Medulla oblongata (tissue), 1 donor: ENCODE measurements around the gene GRHL3.
A peak's percentile ranks its signal among the peaks of the same experiment; 100 is the strongest.

Experiments used
- DNase-seq: peaks from one replicate; pipeline ENCODE4 v3.0.0-alpha.2; 2015; ENCODE audit errors: extremely low spot score

GRHL3 gene

GRCh38 chr1:24373044-24373443, 53.9 kb downstream of the GRHL3 start:
- DNase-seq, result no peak

DNA sequence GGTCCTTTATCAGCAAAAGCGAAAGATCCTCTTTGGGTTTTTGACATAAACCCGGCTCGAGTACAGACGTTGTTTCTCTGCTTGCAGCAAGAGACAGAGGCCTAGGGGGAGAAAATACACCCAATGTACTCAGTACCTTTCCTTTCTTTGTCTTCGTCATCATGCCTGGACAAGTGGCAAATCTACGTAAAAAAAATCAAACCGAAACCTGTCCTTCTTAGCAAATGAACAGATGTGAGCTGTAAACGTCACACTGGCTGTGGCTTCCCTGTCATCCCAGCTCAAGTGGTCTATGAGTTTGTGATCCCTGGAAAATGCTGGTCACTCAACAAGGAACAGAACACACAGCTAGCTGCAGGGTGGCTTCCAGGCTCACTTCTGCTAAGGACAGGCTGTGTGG, 54.6 kb downstream of the GRHL3 start:
- no peak for DNase-seq

GRCh38 chr1:24374891-24375786, 56.0 kb downstream of the GRHL3 start:
- DNase-seq, result no peak

DNA sequence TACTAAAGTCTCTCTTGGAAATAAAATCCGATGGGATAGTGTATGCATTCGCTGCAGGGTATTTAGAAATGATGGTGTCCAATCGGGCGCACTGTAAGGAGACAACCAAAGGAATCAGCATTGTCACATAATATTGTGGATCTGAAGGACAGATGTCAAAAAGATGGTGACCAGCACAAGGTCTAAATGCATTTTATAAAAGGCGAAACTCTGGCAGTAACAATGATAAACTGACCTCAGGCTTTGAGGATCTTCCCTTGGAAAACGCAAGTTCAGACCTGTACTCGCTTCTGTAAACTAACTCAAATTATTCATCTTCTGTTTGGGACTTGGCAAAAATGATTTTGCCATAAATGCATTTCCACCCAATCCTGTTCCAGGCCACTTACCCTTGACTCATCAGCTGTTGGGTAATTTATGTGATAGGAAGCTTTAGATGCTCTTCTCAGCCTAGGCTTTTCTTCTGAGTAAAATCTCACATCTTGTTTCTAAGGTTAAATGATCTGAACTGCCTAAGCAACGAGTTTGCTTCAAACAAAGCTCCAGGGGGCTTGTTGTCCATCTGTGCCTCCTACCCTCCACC, 60.7 kb downstream of the GRHL3 start:
- no peak for DNase-seq

DNA sequence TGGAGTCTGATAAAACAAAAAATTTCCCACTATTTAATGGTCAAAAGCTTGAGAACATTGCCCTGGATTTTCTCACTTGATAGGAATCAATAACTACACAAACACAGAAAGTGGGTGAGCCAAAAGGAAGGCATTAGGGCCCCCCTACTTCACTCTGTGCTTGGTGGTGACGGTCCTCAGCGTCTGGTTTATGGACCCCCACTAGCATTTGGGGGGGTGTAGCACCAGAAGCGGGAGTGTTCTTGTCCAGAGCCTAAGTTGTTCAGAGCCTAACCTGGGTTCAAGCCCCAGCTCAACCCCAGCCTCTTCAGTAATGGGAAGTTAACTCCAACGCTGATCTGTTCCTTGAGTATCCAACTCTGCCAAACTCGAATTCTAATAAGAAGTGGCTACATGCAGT, 61.4 kb downstream of the GRHL3 start:
- DNase-seq, result no peak

- no peak for DNase-seq
These were observed 62.1 kb downstream of the GRHL3 start for GRCh38 chr1:24381256-24381655.

DNA sequence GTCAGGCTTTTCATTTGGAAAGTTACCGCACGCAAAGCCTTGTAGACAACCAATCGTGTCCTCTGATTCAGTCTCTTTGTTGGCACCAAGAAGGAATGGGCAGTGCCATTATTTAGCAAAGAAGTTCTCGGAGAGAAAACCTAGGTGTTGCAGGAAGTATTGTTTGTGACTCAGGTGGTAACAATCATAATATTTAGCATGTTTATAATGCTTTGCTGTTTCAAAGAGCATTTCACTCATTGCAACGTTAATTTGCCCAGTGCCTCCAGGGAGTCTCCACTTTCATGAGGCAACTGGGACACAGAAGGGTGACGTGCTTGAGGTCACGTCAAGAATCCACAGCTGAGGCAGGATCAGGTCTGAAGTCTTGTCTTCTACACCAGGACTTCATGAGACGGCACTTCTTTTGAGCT, 63.0 kb downstream of the GRHL3 start:
- DNase-seq, result no peak

DNA sequence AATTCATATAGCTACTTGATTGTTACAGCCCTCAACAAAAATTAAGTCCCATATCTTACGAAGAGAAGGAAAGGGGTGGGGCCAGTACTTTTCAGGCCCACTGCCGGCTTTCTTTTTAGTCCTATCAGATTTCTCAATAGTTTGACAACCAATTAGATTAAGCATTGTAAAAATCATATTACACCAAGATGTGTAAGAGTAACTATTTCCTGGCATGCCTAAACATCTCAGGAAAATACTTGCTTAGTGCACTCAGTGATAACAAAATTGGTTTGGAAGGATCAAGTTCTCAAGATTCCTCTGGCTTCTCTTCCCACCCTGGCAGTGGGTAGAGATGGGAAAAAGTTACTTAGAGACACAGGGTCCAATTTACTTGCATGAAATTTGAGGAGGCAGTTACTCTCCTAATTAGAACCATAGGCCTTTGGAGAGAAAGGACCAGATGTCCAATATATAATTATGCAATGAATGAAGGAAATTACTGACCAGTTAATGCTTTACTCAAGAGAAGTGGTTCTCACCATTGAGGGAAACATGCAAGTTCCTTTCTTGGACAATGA, 64.3 kb downstream of the GRHL3 start:
- DNase-seq, result no peak

- no peak for DNase-seq
These were observed 65.3 kb downstream of the GRHL3 start for GRCh38 chr1:24384251-24385090.

DNA sequence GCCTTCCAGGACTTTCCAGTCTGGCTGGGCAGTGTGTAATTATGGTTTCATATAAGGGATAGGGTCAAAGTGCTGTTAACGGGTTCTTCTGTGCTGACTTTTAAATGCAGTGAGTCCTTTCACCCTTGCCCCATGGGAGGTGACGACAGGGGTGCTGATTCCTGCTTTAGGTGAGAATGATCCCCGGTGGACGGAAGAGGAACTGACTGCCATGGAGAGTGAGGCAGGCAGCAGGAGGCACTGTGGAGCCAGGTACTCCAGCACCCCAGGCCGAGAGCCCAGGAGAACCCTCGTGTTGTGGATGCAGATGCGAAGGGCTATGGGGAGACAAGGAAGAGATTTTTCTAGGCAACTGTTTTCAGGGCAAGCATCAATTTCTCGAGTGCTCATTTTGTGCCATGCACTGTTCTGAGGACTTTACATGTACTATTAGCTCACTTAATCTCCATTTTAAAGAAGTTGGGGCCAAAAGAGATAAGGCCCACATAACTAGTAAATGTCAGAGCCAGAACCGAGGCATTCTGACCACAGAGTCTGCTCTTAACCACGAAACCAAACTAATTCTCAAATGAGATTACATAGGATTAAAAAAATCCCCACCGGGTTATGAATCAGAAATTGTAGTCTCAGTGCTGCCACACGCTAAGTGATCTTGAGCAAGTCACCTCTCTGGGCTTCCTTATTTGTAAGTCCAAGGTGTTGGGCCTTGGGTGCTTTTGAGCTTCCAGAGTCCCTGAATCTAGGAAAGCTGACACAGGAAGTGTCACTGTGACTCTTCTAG, 66.2 kb downstream of the GRHL3 start:
- DNase-seq, result no peak

GRCh38 chr1:24386241-24386640, 67.1 kb downstream of the GRHL3 start:
- peak; percentile 43 for DNase-seq

DNA sequence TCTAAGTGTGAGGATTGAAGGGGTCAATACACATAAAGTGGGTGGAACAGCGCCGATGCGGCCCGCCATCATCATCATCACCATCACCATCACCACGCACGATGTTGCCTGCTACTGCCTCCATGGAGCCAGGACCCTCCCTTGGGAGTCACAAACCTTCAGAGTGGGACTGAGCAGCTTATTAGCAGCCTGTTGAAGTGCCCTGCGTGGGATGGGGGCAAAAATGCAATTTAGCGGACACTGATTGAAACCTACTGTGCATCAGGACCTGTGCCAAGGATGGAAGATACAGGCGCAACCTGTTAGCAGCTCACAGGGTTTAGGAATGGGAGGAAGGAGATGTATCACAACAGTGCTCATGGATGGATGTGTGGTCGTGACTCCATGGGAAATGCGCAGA, 67.8 kb downstream of the GRHL3 start:
- no peak for DNase-seq

DNA sequence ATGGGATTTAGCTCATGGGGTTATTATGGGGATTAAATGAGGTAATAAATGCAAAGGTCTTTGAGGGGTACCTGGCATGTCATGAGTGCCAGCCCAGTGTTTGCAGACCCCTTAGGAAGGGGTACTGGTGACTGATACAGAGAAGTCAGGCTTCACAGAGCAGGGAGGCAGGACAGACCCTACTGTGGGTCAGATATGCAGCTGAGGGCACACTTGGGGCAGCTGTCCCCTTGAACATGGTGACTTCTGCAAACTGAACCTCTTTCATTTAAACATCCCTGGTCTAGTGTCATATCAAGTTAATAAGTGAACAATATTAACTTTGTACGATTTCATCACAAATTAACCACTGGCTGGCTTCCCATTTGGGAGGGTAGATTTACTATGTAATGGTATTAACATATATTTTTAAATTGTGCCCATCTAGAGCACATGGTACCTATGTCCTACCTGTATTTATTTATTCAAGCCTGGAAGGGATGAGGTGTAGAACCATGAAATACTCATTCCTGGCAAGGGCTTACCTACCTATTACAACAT, 68.5 kb downstream of the GRHL3 start:
- no peak for DNase-seq

DNA sequence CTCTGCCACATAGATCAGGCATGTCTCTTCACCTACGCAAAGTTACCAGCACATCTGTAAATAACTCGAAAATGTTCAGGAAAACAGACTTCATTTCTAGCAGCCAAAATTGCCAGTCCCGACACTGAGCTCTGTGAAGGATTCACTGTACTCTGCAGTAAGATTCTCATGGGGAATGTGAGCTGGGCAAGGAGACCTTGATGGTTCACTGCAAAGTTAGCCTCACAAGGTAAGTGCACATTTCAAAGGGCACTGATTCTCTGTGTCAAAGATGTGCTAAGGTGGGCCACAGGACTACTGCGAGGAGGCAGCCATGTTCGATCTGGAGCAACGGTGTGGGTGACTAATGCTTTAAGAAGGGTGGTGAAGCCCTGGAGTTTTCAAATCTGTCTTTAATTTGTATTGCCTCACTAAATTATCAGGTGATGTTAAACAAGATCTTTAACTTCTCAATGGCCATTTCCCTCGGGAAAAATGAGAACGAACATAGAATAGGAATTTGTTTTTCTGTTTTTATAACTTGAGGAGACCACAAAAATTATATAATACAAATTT, 69.3 kb downstream of the GRHL3 start:
- DNase-seq, result no peak

DNA sequence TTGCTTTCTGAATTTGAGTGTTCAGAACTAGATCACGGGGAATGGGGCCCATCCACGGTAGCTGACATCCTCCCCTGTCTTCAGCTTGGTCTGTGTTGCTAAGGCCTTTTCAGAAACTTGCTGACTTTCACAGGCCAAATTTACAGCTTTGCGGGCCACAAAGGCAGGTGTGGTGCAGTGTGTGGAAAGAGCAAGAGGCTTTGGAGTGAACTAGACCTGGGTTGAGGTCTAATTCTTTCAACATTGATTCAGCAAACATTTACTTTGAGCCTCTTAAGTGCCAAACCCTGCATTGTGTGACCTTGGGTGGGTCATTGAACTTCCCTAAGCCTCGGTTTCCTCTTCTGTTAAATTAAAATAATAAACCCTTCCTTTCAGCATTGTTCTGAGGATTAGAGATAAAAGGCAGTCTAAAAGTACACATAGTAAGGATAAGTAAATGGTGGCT, 70.1 kb downstream of the GRHL3 start:
- no peak for DNase-seq

DNA sequence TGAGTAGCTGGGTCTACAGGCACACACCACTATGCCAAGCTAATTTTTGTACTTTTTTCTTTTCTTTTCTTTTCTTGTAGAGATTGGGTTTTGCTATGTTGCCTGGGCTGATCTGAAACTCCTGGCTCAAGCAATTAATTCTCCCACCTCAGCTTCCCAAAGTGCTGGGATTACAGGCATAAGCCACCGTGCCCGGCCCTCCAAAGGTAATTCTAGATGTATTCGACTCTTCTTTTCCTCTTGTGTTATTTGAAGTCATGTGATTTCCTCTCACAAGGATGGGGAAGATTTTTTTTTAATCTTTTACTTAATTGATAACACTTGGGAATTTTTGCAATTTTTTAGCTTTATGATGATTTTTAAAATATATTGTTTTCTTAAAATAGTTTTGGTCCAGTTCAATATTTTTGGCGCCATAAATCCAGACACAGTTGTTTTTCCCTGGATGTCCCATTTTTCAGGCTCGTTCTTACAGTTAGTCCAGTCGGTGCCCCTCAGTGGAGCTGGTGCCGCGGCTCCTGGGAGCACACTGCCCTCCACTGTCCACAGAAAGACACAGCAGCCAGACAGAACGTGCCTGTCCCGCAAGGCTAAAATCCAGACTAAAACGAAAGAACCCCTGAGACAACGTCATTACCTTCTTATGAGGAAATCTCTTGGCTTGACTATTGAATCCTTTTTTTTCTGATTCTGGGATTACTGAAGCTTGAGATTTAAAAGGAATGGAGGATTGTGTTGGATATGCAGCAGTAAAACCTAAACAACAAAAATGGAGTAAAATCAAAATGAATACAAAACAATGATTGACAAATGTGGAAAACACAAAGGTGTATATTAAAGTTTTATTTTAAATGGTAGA, 72.0 kb downstream of the GRHL3 start:
- peak; percentile 95 for DNase-seq

DNA sequence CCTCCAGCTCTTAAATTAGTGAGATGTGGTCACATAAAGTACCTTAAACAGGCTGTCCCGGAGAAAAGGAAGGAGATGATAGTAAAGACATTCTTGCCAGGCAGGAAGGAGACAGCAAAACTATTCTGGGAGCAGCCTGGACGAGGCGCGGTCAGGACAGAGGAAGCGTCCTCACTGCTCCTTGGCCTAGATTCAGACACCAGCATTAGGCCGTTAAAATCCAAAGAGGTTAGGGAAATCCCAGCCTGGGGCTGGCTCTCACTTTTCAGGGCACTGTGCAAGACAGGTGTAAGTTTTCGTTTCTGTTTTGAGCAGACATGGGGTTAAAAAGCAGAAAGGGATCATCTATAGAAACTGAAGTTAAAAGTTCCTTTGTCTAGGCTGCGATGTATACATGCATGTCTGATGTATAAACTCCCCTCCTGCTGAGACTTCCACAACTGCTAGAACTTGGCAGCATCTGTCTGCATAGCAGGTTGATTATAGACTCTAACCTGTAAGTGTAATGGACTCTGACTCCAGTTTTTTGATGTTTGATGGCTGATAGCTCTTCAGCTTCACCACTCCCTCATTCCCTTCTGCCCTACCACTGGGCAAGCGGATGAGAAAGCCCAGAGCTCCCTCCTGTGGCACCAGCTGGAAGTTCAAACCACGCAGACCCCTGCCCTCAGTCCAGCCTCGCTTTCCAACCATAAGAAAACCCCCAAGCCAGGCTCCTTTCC, 72.9 kb downstream of the GRHL3 start:
- peak; percentile 84 for DNase-seq

- no peak for DNase-seq
These were observed 73.4 kb downstream of the GRHL3 start for GRCh38 chr1:24392604-24392946.

GRCh38 chr1:24392982-24393650, 74.0 kb downstream of the GRHL3 start:
- no peak for DNase-seq
